HG03060 (cell line): ENCODE measurements around the gene PTPN13.

Experiments
- ATAC-seq: cut with Tn5 transposase; IDR thresholded peaks from one replicate; pipeline ENCODE4 v1.9.1; 2021; ENCODE audit warnings: low read depth, moderate number of reproducible peaks; ENCODE audit not compliant: unreplicated experiment

PTPN13 gene

DNA sequence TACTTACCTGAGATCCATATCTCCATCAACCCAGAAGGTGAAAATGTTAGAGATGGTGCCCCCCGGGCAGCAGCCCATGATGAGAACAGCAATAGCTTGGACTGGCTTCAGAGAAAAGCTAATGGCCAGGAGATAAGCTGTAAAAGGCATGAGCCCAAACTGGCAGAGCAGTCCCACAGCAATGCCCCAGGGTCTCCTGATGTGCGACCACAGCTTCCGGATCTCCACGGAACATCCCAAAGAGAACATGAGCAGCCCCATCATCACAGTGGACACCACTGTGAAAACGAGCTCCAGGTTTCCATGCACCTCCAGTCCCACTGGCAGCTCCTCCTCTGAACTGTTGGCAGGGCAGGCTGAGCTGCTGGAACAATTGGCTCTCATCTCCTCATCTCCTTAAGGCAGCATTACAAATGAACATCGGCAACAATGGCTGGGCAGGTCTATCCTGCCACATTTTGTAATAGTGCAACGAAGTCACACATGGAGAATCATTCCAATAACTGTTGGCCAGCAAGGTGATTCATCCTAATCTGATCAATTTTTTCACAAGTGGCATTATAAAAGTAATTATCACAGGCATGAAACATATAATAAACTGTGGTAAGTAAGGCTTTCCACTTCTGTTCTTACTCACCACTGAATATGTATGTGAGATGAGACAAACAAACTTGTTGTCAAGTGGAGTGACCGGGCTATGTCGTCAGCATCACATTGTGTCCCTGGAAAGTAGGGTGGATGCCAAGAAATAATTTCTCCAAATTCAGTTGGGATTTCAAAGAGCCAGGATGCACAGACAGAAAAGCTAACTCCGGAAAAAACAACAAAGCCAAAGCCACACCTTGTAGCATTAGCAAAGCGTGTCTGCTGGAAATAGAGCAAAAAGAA, 254.9 kb downstream of the PTPN13 start, which contains the start of gene SLC10A6:
Gene SLC10A6, minus strand, starts transcription at position 653 of the 888 bp plus-strand sequence. Its CDS starts 269 bp downstream, at position 384.
- no peak for ATAC-seq

DNA sequence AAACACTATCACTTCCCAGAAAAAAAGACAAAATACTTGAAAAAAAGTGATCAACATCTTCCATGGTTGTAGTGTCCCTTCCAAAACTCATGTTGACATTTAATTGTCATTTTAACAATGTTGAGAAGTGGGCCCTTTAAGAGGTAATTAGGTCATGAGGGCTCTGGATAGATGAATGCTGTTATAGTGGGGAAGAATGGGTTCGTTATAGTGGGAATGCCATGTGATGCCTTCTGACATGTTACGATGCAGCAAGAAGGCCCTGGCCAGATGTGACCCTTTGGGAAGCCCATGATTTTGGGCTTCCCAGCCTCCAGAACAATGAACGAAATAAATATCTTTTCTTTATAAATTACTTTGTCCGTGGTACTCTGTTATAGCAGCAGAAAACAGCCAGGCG, 259.1 kb downstream of the PTPN13 start:
- ATAC-seq = no peak

DNA sequence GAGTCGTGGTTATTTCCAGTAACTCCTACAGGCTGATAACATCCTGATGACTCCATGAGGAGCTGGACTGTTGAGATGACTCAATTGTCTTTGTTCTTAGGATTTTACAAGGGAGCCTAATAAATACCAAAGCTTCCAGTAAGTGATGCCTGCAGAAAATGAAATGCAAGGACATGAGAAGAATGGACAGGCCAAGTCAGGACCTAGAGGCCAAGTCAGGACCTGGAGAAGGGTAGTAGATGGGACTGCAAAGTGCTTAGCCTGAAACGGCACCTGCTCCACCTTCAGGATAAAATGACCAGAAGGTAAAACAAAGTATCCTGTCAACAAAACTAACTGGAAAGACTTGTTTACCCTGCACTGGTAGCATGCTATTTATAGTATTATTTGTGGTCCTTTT, 261.5 kb downstream of the PTPN13 start:
- ATAC-seq = no peak

DNA sequence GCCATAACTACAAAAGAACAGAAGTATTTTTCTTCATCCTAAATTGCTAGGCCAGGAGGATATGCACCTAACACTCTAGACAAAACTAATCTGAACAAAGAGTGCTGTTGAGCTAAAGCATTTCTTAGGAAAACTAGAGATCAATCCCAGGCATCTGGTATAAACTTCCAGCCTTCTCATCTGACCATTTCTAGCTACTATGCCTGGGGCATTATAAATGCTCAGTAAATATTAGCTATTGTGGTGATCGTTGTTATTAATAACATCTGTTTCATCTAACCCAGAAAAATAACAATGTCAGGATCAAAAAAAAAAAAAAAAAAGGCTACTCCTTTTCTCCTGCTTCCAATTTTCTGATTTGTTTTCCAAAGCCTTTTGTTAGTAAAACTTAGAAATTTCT, 262.8 kb downstream of the PTPN13 start:
- ATAC-seq = no peak

DNA sequence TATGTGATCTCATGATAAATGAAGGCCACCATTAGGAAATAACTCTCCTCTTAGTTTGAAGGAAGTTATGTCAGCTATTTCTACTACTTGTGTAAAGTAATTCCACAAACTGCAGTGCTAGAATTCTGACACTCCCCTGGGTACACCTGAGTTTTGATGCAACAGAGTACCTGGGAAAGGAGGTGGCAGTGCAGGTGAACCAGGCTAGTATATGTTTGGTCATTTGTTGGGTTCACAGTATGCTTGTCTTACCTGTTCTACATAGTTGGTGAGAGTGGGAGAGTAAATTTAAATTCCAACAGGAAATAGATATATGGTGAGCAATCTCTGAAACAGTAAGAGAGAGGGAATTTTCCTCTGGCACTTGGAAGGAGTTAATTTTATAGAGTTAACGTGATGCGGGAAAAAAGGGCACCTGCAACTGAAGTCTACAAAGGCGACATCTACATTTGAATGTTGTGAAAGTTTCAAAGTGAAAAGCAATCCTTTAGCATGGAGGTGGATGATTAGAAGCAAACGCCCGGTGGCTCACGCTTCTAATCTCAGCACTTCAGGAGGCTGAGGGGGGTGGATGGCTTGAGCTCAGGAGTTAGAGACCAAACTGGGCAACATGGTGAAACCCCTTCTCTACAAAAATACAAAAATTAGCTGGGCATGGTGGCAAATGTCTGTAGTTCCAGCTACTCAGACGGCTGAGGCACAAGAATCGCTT, 263.4 kb downstream of the PTPN13 start:
- no peak for ATAC-seq
